Endodermal cell (in vitro differentiated cells): ENCODE results near the gene ANO3. TPM values are rescaled to one million over a fixed set of nuclear protein-coding genes. Genes with fewer than 3 reads are reported as not detected.
"Not testable (repeated sequence)": the region's sequence is repeated elsewhere in the genome, so short reads cannot be mapped to it uniquely, and the experiment has no call there.

Experiments used
- DNase-seq: peaks from one replicate; pipeline ENCODE4 v3.0.0-alpha.2; 2017
- H3K27ac ChIP-seq: 2 replicates; pipeline ENCODE4 v1.5.1; 2013; ENCODE audit warnings: mild to moderate bottlenecking, low read depth, low read length, moderate library complexity
- H3K27me3 ChIP-seq: 2 replicates; pipeline ENCODE4 v1.6.1; 2013; ENCODE audit warnings: mild to moderate bottlenecking, low read length, moderate library complexity; ENCODE audit not compliant: insufficient read depth, control insufficient read depth, poor library complexity, severe bottlenecking
- H3K36me3 ChIP-seq: 2 replicates; pipeline ENCODE4 v1.7.0; 2013; ENCODE audit warnings: mild to moderate bottlenecking, low read length, moderate library complexity; ENCODE audit not compliant: control insufficient read depth, insufficient read depth
- H3K4me1 ChIP-seq: one replicate; pipeline ENCODE4 v1.7.0; 2013; ENCODE audit warnings: low read length; ENCODE audit not compliant: control insufficient read depth, insufficient read depth
- H3K4me3 ChIP-seq: 2 replicates; pipeline ENCODE4 v1.5.1; 2013; ENCODE audit warnings: mild to moderate bottlenecking, low read length, moderate library complexity
- H3K9ac ChIP-seq: 2 replicates; pipeline ENCODE4 v1.6.1; 2013; ENCODE audit warnings: mild to moderate bottlenecking, low read length, moderate library complexity; ENCODE audit not compliant: poor library complexity, severe bottlenecking; ENCODE audit errors: extremely low read depth
- H3K9me3 ChIP-seq: 2 replicates; pipeline ENCODE4 v1.6.1; 2013; ENCODE audit warnings: mild to moderate bottlenecking, low read length, moderate library complexity; ENCODE audit not compliant: control insufficient read depth
- H3K27ac Mint-ChIP-seq: 2 replicates; pipeline ENCODE4 v1.8.0; 2020; ENCODE audit warnings: mixed read lengths
- H3K27me3 Mint-ChIP-seq: 2 replicates; pipeline ENCODE4 v1.8.0; 2021; ENCODE audit warnings: mild to moderate bottlenecking, mixed read lengths; ENCODE audit not compliant: insufficient read depth
- H3K36me3 Mint-ChIP-seq: 2 replicates; pipeline ENCODE4 v1.8.0; 2020; ENCODE audit warnings: low read depth, mixed read lengths
- H3K4me1 Mint-ChIP-seq: 2 replicates; pipeline ENCODE4 v1.8.0; 2020; ENCODE audit warnings: mixed read lengths
- H3K4me3 Mint-ChIP-seq: 2 replicates; pipeline ENCODE4 v1.8.0; 2020; ENCODE audit warnings: mild to moderate bottlenecking, moderate library complexity, mixed read lengths
- H3K9me3 Mint-ChIP-seq: 2 replicates; pipeline ENCODE4 v1.8.0; 2020; ENCODE audit warnings: mild to moderate bottlenecking, mixed read lengths
- WGBS, 2 experiments: methylation state at CpG; one replicate each; pipeline versions ENCODE4 v1.1.5 to v1.1.7; 2013; ENCODE audit warnings: missing lambda C conversion rate in 2 of 2, mixed read lengths in 1 of 2; ENCODE audit not compliant: insufficient coverage in 1 of 2, insufficient read length in 1 of 2; 5-methylcytosine and 5-hydroxymethylcytosine counted together
- total RNA-seq, 2 donors: library from RNA; stranded (reverse); fragmentation: NEBNext Ultra II Directional in 1 of 2; extraction: Animal tissue kit (Norgen Biotek cat#: 25700) in 1 of 2; gene quantifications; 2 replicates in 1 of 2; 3 replicates in 1 of 2; pipeline ENCODE4 v1.2.1, GENCODE V29; 2021
- TF ChIP-seq, protein P1 (sequence below): fragments of 200-600 bp; sonication (generic); conservative IDR thresholded peaks from 2 replicates; pipeline ENCODE4 v1.5.0; 2021; ENCODE audit warnings: antibody characterized with exemption, mild to moderate bottlenecking

The ANO3 gene
- total RNA-seq, 2 donors from 2014 or later = not detected

DNA sequence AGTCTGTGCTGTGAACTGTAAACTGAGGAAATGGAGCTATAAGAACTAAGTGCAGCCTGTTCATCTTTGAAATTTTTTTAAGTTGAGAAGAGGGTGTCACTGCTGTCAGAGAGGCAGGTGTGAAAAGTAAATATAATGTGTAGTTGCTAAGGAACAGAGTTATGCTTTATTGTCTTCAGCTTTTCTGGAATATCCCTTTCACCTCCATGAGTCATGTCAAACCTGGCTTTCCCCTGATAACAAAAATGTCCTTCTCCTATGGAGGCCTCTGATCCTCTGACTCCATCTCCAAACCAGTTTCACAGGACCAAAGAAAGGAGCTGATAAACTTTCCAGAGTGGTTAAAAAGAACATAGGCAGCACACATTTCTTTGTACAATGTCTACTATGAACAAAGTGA lies 252.9 kb downstream of the ANO3 start:
- Mint-ChIP-seq H3K9me3 (no peaks in the 10 kb centered on the region), H3K4me3 (no peak overlapping the region), H3K27me3 (no peaks in the 10 kb centered on the region), H3K4me1 (no peaks in the 10 kb centered on the region), H3K27ac (no peak overlapping the region), H3K36me3 (no peaks in the 10 kb centered on the region)
- DNase-seq = no peak
- TF ChIP-seq, protein P1, sequence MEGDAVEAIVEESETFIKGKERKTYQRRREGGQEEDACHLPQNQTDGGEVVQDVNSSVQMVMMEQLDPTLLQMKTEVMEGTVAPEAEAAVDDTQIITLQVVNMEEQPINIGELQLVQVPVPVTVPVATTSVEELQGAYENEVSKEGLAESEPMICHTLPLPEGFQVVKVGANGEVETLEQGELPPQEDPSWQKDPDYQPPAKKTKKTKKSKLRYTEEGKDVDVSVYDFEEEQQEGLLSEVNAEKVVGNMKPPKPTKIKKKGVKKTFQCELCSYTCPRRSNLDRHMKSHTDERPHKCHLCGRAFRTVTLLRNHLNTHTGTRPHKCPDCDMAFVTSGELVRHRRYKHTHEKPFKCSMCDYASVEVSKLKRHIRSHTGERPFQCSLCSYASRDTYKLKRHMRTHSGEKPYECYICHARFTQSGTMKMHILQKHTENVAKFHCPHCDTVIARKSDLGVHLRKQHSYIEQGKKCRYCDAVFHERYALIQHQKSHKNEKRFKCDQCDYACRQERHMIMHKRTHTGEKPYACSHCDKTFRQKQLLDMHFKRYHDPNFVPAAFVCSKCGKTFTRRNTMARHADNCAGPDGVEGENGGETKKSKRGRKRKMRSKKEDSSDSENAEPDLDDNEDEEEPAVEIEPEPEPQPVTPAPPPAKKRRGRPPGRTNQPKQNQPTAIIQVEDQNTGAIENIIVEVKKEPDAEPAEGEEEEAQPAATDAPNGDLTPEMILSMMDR = no peak
- Histone ChIP-seq H3K36me3 (no peaks in the 10 kb centered on the region), H3K4me1 (no peaks in the 10 kb centered on the region), H3K4me3 (no peak overlapping the region), H3K27me3 (no peaks in the 10 kb centered on the region), H3K9me3 (no peaks in the 10 kb centered on the region), H3K9ac (no peak overlapping the region), H3K27ac (no peak overlapping the region)

DNA sequence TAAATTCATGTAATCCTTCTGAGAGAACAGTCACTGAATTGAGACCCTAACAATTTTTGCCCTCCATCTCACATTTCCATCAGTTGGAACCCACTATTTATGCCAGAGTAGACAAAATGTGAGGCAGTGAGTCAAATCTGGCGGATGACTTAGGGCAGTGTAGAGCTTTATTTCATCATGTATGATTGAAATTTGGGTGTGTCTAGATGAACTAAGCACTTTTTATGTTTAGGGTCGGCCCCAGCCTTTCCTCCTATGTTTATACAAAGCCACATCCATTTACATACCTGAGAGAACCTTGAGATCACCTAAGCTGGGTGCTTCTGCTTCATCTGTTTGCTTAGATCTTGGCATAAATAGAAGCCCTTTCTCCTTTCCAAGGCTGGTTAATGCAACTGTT lies 255.1 kb downstream of the ANO3 start:
- no peak overlapping the region for H3K4me3 Mint-ChIP-seq
- no peaks in the 10 kb centered on the region for H3K27me3 Mint-ChIP-seq
- Histone ChIP-seq H3K4me1 (no peaks in the 10 kb centered on the region), H3K27me3 (no peaks in the 10 kb centered on the region), H3K36me3 (no peaks in the 10 kb centered on the region), H3K9me3 (no peaks in the 10 kb centered on the region), H3K9ac (no peak overlapping the region), H3K4me3 (no peak overlapping the region), H3K27ac (no peak overlapping the region)
- TF ChIP-seq, protein P1 = no peak
- H3K9me3 Mint-ChIP-seq = no peaks in the 10 kb centered on the region
- H3K4me1 Mint-ChIP-seq = no peaks in the 10 kb centered on the region
- no peaks in the 10 kb centered on the region for H3K36me3 Mint-ChIP-seq
- 88 to 100% methylated on average over 1 to 2 of the region's 2 CpGs for WGBS, 2 experiments
- DNase-seq = no peak
- no peak overlapping the region for H3K27ac Mint-ChIP-seq

DNA sequence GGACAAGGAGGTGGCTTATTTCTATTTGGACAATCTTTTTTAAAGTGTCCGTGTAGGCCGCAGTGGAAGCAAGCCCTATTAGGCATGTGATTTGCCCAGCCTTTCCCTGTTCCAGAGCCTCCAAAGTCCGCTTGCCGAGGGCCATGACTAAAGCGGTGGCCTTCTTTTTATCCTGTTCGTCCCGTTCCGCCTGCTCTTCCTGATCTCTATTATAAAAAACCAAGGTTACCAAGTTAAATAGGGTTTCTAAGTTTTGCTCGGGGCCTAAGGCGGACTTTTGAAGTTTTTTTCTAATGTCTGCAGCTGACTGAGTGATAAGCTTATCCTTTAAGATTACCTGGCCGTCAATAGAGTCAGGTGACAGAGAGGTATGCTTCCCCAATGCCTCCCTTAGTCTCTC lies 261.8 kb downstream of the ANO3 start:
- DNase-seq = no peak
- H3K27me3 Mint-ChIP-seq = no peaks in the 10 kb centered on the region
- H3K27ac ChIP-seq = no peak overlapping the region
- no peaks in the 10 kb centered on the region for H3K27me3 ChIP-seq
- no peaks in the 10 kb centered on the region for H3K4me1 ChIP-seq
- H3K4me1 Mint-ChIP-seq = peaks cover 18% of the 10 kb centered on the region
- WGBS, 2 experiments = 91 to 96% methylated on average over 7 to 11 of the region's 11 CpGs
- TF ChIP-seq, protein P1 = no peak
- H3K36me3 ChIP-seq = no peaks in the 10 kb centered on the region
- no peak overlapping the region for H3K4me3 Mint-ChIP-seq
- H3K9me3 Mint-ChIP-seq = no peaks in the 10 kb centered on the region
- H3K9me3 ChIP-seq = no peaks in the 10 kb centered on the region
- no peaks in the 10 kb centered on the region for H3K36me3 Mint-ChIP-seq
- no peak overlapping the region for H3K9ac ChIP-seq
- H3K27ac Mint-ChIP-seq = no peak overlapping the region
- H3K4me3 ChIP-seq = no peak overlapping the region

DNA sequence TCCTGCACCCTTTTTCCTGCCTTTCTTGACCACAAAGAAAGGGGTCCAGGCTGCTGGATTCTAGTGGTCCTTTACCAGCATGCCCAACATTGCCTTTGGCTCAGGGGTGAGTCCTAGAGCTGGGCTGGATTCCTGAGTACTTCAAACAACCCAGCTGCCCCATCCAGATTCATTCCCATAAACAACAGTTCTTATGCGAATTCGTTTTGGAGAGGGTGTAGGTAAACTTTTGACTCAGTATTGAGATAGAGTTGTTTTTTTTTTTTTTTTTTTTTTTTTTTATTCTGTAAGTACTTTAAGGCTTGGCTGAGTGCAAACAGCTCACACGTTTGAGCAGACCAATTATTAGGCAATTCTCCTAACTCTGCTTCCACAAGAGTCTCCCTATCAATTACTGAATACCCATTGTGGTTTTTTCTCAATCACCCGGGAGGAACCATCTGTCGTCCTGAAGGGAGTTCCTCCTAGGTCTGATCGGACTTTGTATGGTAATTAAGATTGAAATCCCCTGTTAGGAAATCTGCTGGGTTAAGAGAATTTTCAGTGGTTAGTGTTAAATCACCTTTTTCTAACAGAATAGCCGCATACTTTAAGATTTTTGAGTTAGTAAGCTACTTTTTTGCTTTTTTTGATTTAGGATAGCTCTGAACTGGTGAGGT lies 263.4 kb downstream of the ANO3 start:
- H3K36me3 Mint-ChIP-seq = not testable (repeated sequence)
- 75 to 100% methylated on average over 1 to 5 of the region's 7 CpGs for WGBS, 2 experiments
- peak overlapping the region; percentile 10 for H3K27ac Mint-ChIP-seq

DNA sequence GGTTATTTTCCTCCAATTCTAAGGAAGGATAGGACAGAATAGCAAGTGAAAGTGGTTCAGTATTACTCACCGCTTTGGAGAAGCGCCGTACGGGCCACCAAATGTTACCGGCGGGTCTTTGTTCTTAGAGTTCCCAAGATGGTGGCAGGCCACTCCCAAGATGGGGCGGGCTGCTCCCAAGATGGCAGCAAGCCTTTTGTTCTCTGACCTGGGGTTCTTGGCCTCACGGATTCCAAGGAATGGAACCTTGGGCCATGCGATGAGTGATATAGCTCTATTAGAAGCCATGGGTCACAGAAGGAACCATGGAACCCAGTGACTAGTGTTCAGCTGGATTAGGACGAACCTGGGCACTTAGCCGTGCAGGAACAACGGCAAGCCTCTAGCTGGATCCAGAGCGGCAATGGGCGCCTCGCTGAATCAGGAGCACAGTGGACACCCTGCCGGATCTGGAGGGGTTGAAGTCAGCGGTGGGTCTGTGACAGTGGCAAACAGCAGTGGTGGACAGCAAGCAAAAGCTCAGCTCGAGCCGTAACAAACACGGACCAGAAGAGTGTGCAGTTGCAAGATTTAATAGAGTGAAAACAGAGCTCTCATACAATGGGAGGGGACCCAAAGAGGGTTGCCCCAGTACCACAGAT lies 265.2 kb downstream of the ANO3 start:
- H3K4me3 Mint-ChIP-seq, H3K27ac Mint-ChIP-seq, H3K27ac ChIP-seq, H3K9me3 ChIP-seq, H3K4me1 ChIP-seq, H3K4me3 ChIP-seq, H3K36me3 ChIP-seq, H3K9ac ChIP-seq, H3K9me3 Mint-ChIP-seq, H3K36me3 Mint-ChIP-seq, H3K27me3 ChIP-seq, DNase-seq, H3K27me3 Mint-ChIP-seq: not testable (repeated sequence)
- WGBS, 2 experiments = 96 to 99% methylated on average over 16 to 20 of the region's 20 CpGs
- H3K4me1 Mint-ChIP-seq = peaks cover 18% of the 10 kb centered on the region

More for the DNA sequence above, 263.4 kb downstream of the ANO3 start:
- H3K9me3 ChIP-seq, H3K36me3 ChIP-seq, H3K27ac ChIP-seq, DNase-seq, H3K4me3 ChIP-seq, H3K4me3 Mint-ChIP-seq, H3K9me3 Mint-ChIP-seq, H3K4me1 ChIP-seq, H3K27me3 ChIP-seq, H3K9ac ChIP-seq, H3K27me3 Mint-ChIP-seq: not testable (repeated sequence)
- peaks cover 18% of the 10 kb centered on the region for H3K4me1 Mint-ChIP-seq
